Measurements from ENCODE around the gene DCXR. TPM values are rescaled to one million over a fixed set of nuclear protein-coding genes. Genes with fewer than 3 reads are reported as not detected.

DCXR gene
- total and polyA plus RNA-seq, 2 of the 13 experiments (the other 11 are each of a cell fraction or from before 2014, with no cell fraction given) = 287 to 311 TPM

- TF ChIP-seq ATF2 (CRISPR knock-in tag; IDR thresholded peaks at IDR 0.05) (no peak), THAP7 (CRISPR knock-in tag; IDR thresholded peaks at IDR 0.05) (0 out of 2 replicates have a peak, but pooled peaks have one; percentile 3), CREB3 (CRISPR knock-in tag; IDR thresholded peaks at IDR 0.05) (no peak; the same call in 1 of the 2 replicates), REL (CRISPR knock-in tag; conservative IDR thresholded peaks at IDR 0.05) (no peak), ZNF354B (CRISPR knock-in tag; IDR thresholded peaks at IDR 0.05) (0 out of 2 replicates have a peak, but pooled peaks have one; percentile 39), HNRNPL (IDR thresholded peaks at IDR 0.05; ENCODE audit: low read depth, low read length) (peak; percentile 83), ZKSCAN8 (CRISPR knock-in tag; IDR thresholded peaks at IDR 0.05; ENCODE audit: borderline replicate concordance) (no peak), ZNF512B (CRISPR knock-in tag; IDR thresholded peaks at IDR 0.05; ENCODE audit: borderline replicate concordance) (no peak), ZFP36L1 (CRISPR knock-in tag; IDR thresholded peaks at IDR 0.05) (no peak), ZFP90 (CRISPR knock-in tag; IDR thresholded peaks at IDR 0.05; ENCODE audit: borderline replicate concordance) (no peak), ZNF558 (CRISPR knock-in tag; IDR thresholded peaks at IDR 0.05; ENCODE audit: borderline replicate concordance) (no peak), ZNF253 (CRISPR knock-in tag; IDR thresholded peaks at IDR 0.05; ENCODE audit: borderline replicate concordance) (no peak), MEIS1 (CRISPR knock-in tag; IDR thresholded peaks at IDR 0.05; ENCODE audit: borderline replicate concordance) (0 out of 2 replicates have a peak, but pooled peaks have one; percentile 2), ELF4 (CRISPR knock-in tag; IDR thresholded peaks at IDR 0.05; ENCODE audit: borderline replicate concordance) (no peak), ZNF20 (CRISPR knock-in tag; IDR thresholded peaks at IDR 0.05) (no peak), CTCF (CRISPR knock-in tag; IDR thresholded peaks at IDR 0.05) (0 out of 2 replicates have a peak, but pooled peaks have one; percentile 2), PHB2 (IDR thresholded peaks at IDR 0.05; ENCODE audit: partially characterized antibody) (no peak), ZBTB4 (CRISPR knock-in tag; IDR thresholded peaks at IDR 0.05; ENCODE audit: borderline replicate concordance) (0 out of 2 replicates have a peak, but pooled peaks have one; percentile 11)
Observed at GRCh38 chr17:82036634-82037091, 834 bp downstream of the DCXR start (continued).
